ENCODE results near the gene MYPOP.

DNA sequence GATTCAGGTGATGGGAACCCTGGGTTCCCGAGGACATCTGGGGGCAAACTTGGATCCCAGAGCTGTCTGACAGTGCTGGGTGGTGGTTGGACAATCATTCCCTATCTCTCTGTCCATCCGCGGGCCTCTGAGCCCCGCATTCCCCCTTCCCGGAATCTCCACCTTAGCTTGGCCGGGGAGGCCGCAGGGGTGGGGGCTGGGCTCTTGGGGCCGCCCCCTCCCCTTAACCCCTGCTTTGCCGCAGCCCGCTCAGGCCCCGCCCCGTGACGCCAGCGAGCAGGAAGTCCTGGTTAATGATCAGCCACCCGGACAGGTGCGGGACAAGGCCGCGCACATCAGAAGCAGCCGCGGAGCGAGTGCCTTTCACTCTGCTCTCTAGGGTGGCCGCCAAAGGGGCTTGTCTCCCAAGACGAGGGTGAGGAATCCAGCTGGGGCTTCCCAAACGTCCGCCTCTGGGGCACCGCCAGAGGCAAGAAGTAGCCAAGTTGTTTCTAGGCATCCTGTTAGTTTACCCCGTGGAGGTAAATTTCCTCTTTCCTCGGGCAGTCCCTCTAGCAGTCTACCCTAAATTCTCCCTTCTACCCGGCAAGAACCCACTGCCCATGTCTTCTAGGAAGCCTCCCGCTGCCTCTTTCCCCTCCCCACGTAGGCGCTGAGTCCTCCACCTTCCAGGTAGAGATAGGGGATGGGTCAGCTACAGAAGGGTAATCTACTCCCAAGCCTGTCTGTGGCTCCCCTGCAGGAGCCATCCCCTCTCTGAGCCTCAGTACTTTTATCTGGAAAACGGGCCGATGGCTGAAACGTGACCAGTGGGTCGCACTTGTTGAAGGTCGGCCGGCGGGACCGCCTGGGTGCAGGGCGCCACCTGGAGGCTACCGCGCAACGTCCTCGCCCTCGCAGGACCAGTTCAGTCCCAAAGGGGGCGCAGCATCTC is 19.5 kb downstream of the MYPOP start:
- no peak for TF ChIP-seq GLIS3 (CRISPR knock-in tag; IDR thresholded peaks at IDR 0.05)
- no peak for TF ChIP-seq ZNF565 (CRISPR knock-in tag; conservative IDR thresholded peaks at IDR 0.05; ENCODE audit: low read depth)
- no peak for TF ChIP-seq RARB (CRISPR knock-in tag; IDR thresholded peaks at IDR 0.05)
- no peak for TF ChIP-seq BACH2 (CRISPR knock-in tag; IDR thresholded peaks at IDR 0.05; ENCODE audit: borderline replicate concordance)
- TF ChIP-seq, protein P1, sequence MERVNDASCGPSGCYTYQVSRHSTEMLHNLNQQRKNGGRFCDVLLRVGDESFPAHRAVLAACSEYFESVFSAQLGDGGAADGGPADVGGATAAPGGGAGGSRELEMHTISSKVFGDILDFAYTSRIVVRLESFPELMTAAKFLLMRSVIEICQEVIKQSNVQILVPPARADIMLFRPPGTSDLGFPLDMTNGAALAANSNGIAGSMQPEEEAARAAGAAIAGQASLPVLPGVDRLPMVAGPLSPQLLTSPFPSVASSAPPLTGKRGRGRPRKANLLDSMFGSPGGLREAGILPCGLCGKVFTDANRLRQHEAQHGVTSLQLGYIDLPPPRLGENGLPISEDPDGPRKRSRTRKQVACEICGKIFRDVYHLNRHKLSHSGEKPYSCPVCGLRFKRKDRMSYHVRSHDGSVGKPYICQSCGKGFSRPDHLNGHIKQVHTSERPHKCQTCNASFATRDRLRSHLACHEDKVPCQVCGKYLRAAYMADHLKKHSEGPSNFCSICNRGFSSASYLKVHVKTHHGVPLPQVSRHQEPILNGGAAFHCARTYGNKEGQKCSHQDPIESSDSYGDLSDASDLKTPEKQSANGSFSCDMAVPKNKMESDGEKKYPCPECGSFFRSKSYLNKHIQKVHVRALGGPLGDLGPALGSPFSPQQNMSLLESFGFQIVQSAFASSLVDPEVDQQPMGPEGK (CRISPR knock-in tag; IDR thresholded peaks at IDR 0.05; ENCODE audit: borderline replicate concordance) = no peak
- peak; percentile 41; the same call in 1 of the 2 replicates for TF ChIP-seq SNAI2 (CRISPR knock-in tag; IDR thresholded peaks at IDR 0.05)
- TF ChIP-seq ZNF8 (CRISPR knock-in tag; IDR thresholded peaks at IDR 0.05) = no peak
- no peak for TF ChIP-seq ZFP30 (CRISPR knock-in tag; IDR thresholded peaks at IDR 0.05)
- TF ChIP-seq, protein P2, sequence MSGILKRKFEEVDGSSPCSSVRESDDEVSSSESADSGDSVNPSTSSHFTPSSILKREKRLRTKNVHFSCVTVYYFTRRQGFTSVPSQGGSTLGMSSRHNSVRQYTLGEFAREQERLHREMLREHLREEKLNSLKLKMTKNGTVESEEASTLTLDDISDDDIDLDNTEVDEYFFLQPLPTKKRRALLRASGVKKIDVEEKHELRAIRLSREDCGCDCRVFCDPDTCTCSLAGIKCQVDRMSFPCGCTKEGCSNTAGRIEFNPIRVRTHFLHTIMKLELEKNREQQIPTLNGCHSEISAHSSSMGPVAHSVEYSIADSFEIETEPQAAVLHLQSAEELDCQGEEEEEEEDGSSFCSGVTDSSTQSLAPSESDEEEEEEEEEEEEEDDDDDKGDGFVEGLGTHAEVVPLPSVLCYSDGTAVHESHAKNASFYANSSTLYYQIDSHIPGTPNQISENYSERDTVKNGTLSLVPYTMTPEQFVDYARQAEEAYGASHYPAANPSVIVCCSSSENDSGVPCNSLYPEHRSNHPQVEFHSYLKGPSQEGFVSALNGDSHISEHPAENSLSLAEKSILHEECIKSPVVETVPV (CRISPR knock-in tag; IDR thresholded peaks at IDR 0.05) = no peak
- no peak for TF ChIP-seq ZC3H10 (CRISPR knock-in tag; IDR thresholded peaks at IDR 0.05)
- no peak for TF ChIP-seq TOX (CRISPR knock-in tag; IDR thresholded peaks at IDR 0.05; ENCODE audit: borderline replicate concordance)
- no peak for TF ChIP-seq ISL1 (CRISPR knock-in tag; IDR thresholded peaks at IDR 0.05)
- TF ChIP-seq, protein P3, sequence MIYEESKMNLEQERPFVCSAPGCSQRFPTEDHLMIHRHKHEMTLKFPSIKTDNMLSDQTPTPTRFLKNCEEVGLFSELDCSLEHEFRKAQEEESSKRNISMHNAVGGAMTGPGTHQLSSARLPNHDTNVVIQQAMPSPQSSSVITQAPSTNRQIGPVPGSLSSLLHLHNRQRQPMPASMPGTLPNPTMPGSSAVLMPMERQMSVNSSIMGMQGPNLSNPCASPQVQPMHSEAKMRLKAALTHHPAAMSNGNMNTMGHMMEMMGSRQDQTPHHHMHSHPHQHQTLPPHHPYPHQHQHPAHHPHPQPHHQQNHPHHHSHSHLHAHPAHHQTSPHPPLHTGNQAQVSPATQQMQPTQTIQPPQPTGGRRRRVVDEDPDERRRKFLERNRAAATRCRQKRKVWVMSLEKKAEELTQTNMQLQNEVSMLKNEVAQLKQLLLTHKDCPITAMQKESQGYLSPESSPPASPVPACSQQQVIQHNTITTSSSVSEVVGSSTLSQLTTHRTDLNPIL (CRISPR knock-in tag; IDR thresholded peaks at IDR 0.05; ENCODE audit: low read depth) = no peak
